ENCODE data around the gene PFN1.

The PFN1 gene

GRCh38 chr17:4967539-4968485, 19.5 kb upstream of the PFN1 start, which contains the start of gene SPAG7:
Gene SPAG7 (minus strand): TSS chr17:4967817. CDS start chr17:4967804, 13 bp downstream.
- peak; percentile 97 for DNase-seq

- DNase-seq, result peak; percentile 99
Measured at GRCh38 chr17:4966844-4967538, 18.7 kb upstream of the PFN1 start.

- no peak for DNase-seq
Measured at GRCh38 chr17:4965311-4965986, 17.1 kb upstream of the PFN1 start.

- DNase-seq, result no peak
Measured at GRCh38 chr17:4960279-4960922, 12.1 kb upstream of the PFN1 start.

GRCh38 chr17:4959261-4959965, 11.1 kb upstream of the PFN1 start:
- DNase-seq, result no peak

- no peak for DNase-seq
Measured at GRCh38 chr17:4958102-4958501, 9.8 kb upstream of the PFN1 start.

GRCh38 chr17:4956493-4957061, 8.2 kb upstream of the PFN1 start:
- DNase-seq, result peak; percentile 37

- no peak for DNase-seq
Measured at GRCh38 chr17:4955091-4955490, 6.8 kb upstream of the PFN1 start.

GRCh38 chr17:4953451-4953961, 5.2 kb upstream of the PFN1 start:
- no peak for DNase-seq

- DNase-seq, result no peak
Measured at GRCh38 chr17:4951486-4951885, 3.2 kb upstream of the PFN1 start.

GRCh38 chr17:4950746-4951204, 2.4 kb upstream of the PFN1 start, which contains the start of gene ENO3:
Gene ENO3 (plus strand): TSS chr17:4951119. CDS start chr17:4951830, 711 bp downstream.
- no peak for DNase-seq

- peak; percentile 28 for DNase-seq
Measured at GRCh38 chr17:4950075-4950745, 1.9 kb upstream of the PFN1 start.

GRCh38 chr17:4949321-4950074, 1.2 kb upstream of the PFN1 start:
- DNase-seq, result peak; percentile 86

GRCh38 chr17:4948931-4949320, 596 bp upstream of the PFN1 start:
- DNase-seq, result peak; percentile 93

GRCh38 chr17:4947411-4948165, 742 bp downstream of the PFN1 start:
- DNase-seq, result peak; percentile 85

GRCh38 chr17:4947010-4947410, 1.3 kb downstream of the PFN1 start:
- DNase-seq, result peak; percentile 50

GRCh38 chr17:4946312-4946976, 1.9 kb downstream of the PFN1 start:
- peak; percentile 73 for DNase-seq

- DNase-seq, result no peak
Measured at GRCh38 chr17:4945944-4946280, 2.4 kb downstream of the PFN1 start.

All from suppressor macrophage treated with lipopolysaccharide for 4 hours (primary cell).